OCI-LY7 (cell line): Measurements from ENCODE around the gene TARS3. TPM values are rescaled to one million over a fixed set of nuclear protein-coding genes. Genes with fewer than 3 reads are reported as not detected.

Source experiments
- BruUV-seq: library from RNA; stranded (reverse); fragments of 400-500 nt; replicated peaks from 2 replicates; lab custom pipeline; 2021; lab: Mats Ljungman, UMichigan
- CTCF ChIA-PET: fragments of 300-600 bp; sonication (Branson Sonifier 250); formaldehyde crosslinking; loops from one replicate; lab custom pipeline; 2022; ENCODE audit warnings: antibody characterized with exemption; ENCODE audit not compliant: unreplicated experiment; lab: Charles Lee
- POLR2A ChIA-PET: fragments of 300-600 bp; sonication (Branson Sonifier 250); formaldehyde crosslinking; loops from one replicate; lab custom pipeline; 2022; ENCODE audit warnings: antibody characterized with exemption; lab: Charles Lee
- DNase-seq: peaks from one replicate; pipeline ENCODE4 v3.0.0-alpha.2; 2015; ENCODE audit warnings: low spot score
- H2AFZ ChIP-seq: fragments of 200-600 bp; sonication (generic), shearing (Covaris generic); 2 replicates; pipeline ENCODE4 v1.6.1; 2014; ENCODE audit warnings: mild to moderate bottlenecking, antibody characterized with exemption, low read length, moderate library complexity
- H3K27ac ChIP-seq: fragments of 200-600 bp; sonication (generic); 2 replicates; pipeline ENCODE4 v1.5.1; 2014; ENCODE audit warnings: mixed run types, low read depth, mild to moderate bottlenecking, moderate library complexity, low read length, inconsistent platforms; ENCODE audit not compliant: poor library complexity, severe bottlenecking
- H3K36me3 ChIP-seq: fragments of 200-600 bp; sonication (generic); 2 replicates; pipeline ENCODE4 v1.6.1; 2014; ENCODE audit warnings: mild to moderate bottlenecking, antibody characterized with exemption, low read length, moderate library complexity, mixed read lengths; ENCODE audit not compliant: insufficient read depth
- H3K4me1 ChIP-seq: fragments of 200-600 bp; sonication (generic); 2 replicates; pipeline ENCODE4 v1.5.1; 2014; ENCODE audit warnings: mild to moderate bottlenecking, low read length; ENCODE audit not compliant: insufficient read depth, poor library complexity, severe bottlenecking
- H3K4me2 ChIP-seq: fragments of 200-600 bp; sonication (generic); 2 replicates; pipeline ENCODE4 v1.6.1; 2014; ENCODE audit warnings: mild to moderate bottlenecking, low read length
- H3K4me3 ChIP-seq: fragments of 200-600 bp; sonication (generic); 2 replicates; pipeline ENCODE4 v1.5.1; 2014; ENCODE audit warnings: mild to moderate bottlenecking, low read depth, low read length; ENCODE audit not compliant: poor library complexity, severe bottlenecking
- H3K79me2 ChIP-seq: fragments of 200-600 bp; sonication (generic); 2 replicates; pipeline ENCODE4 v1.6.1; 2016; ENCODE audit warnings: low read depth, mild to moderate bottlenecking, low read length, moderate library complexity, mixed read lengths; ENCODE audit not compliant: insufficient read depth
- H3K9me2 ChIP-seq: fragments of 200-600 bp; sonication (generic); 2 replicates; pipeline ENCODE4 v1.6.1; 2016; ENCODE audit warnings: mild to moderate bottlenecking, low read length, mixed read lengths; ENCODE audit not compliant: insufficient read depth
- H3K9me3 ChIP-seq: fragments of 200-600 bp; sonication (generic); 2 replicates; pipeline ENCODE4 v1.6.1; 2014; ENCODE audit warnings: mild to moderate bottlenecking, mixed run types, low read length, mixed read lengths
- H4K20me1 ChIP-seq: fragments of 200-600 bp; sonication (generic); 2 replicates; pipeline ENCODE4 v1.6.1; 2014; ENCODE audit warnings: mild to moderate bottlenecking, antibody characterized with exemption, low read length, moderate library complexity, mixed read lengths; ENCODE audit not compliant: insufficient read depth
- EZH2phosphoT487 ChIP-seq: fragments of 200-600 bp; sonication (generic); IDR thresholded peaks from 2 replicates; pipeline ENCODE4 v1.6.1; 2018; ENCODE audit warnings: low read depth, borderline replicate concordance, mild to moderate bottlenecking, mixed run types, antibody characterized with exemption, low read length, moderate library complexity, mixed read lengths
- intact Hi-C: fragments of 100-400 bp; cut with micrococcal nuclease; formaldehyde crosslinking; loops from one replicate; pipeline ENCODE4 v1.10.0; 2022; ENCODE audit not compliant: unreplicated experiment
- total RNA-seq, 2 experiments: library from RNA; depleted of rRNA in 1 of 2; stranded (reverse); fragments of >200 nt in 1 of 2; shearing (Covaris generic) in 1 of 2; gene quantifications; 2 replicates each; pipeline ENCODE4 v1.2.3, GENCODE V29; 2014 to 2022
- TF ChIP-seq, protein P1 (sequence below): fragments of 200-600 bp; sonication (generic); conservative IDR thresholded peaks from 2 replicates; pipeline ENCODE4 v1.5.1; 2014; ENCODE audit warnings: mild to moderate bottlenecking, antibody characterized with exemption, low read length, moderate library complexity, mixed read lengths

Gene TARS3
- total RNA-seq, 2 experiments from 2014 or later, result 7.1 to 11.0 TPM

DNA sequence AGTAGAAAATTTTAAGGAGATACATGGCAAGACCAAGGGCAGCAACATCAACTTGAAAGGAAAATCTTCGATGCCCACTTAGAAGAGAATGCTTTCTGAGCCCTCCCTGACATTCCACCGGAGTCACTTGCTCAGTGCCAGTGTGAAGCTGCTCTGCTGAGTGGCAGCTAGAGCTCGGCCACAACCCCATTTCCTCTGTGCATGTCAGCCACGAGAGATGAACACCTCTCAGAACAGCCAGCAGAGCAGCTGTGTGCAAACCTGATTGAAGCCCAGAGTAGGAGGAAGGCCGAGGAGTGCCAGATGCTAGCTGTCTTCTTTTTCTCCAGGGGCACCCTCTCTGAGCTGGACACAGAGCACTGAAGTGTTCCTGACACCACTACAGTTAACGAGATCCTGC, 12.2 kb downstream of the TARS3 start:
- H4K20me1 ChIP-seq, result no peaks in the 10 kb centered on the region
- ChIA-PET CTCF (no interaction called here), POLR2A (interaction anchor here (1.3 kb wide), 1 partner anchor 11 kb away, joined by 4 read pairs; no protein-coding TSS in a partner anchor)
- H3K4me2 ChIP-seq, result no peak overlapping the region
- H3K9me2 ChIP-seq, result no peaks in the 10 kb centered on the region
- peaks cover 4% of the 10 kb centered on the region; the same call in 1 of the 2 replicates for H3K36me3 ChIP-seq
- H3K9me3 ChIP-seq, result no peaks in the 10 kb centered on the region
- H3K4me3 ChIP-seq, result no peak overlapping the region
- H3K79me2 ChIP-seq, result no peaks in the 10 kb centered on the region
- no peak overlapping the region for H2AFZ ChIP-seq
- no peaks in the 10 kb centered on the region for H3K4me1 ChIP-seq
- H3K27ac ChIP-seq, result no peak overlapping the region
- intact Hi-C loops, result no loop called here
- TF ChIP-seq, protein P1, sequence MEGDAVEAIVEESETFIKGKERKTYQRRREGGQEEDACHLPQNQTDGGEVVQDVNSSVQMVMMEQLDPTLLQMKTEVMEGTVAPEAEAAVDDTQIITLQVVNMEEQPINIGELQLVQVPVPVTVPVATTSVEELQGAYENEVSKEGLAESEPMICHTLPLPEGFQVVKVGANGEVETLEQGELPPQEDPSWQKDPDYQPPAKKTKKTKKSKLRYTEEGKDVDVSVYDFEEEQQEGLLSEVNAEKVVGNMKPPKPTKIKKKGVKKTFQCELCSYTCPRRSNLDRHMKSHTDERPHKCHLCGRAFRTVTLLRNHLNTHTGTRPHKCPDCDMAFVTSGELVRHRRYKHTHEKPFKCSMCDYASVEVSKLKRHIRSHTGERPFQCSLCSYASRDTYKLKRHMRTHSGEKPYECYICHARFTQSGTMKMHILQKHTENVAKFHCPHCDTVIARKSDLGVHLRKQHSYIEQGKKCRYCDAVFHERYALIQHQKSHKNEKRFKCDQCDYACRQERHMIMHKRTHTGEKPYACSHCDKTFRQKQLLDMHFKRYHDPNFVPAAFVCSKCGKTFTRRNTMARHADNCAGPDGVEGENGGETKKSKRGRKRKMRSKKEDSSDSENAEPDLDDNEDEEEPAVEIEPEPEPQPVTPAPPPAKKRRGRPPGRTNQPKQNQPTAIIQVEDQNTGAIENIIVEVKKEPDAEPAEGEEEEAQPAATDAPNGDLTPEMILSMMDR, result no peak
- TF ChIP-seq EZH2phosphoT487, result no peak
- no peak for DNase-seq
- no TSS peak for BruUV-seq

DNA sequence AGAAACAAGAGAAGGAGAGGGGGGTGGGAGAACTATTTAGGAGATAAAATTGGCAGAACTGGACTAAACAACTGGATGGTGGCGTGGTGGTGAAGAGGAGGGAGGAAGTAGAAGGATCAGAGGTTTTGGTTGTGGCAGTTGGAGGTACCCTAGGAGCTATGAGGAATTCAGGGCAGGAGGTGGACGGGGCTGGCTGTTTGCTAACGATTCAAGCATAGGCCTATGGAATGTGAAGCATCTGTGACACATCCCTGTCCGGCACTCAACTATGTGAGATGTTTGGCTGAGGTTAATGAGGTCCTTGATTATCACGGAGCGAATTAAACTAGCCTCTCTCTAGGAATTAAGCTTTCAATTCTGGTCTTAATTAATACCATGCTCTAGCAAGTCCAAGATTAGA, 13.5 kb downstream of the TARS3 start:
- no peaks in the 10 kb centered on the region for H3K9me3 ChIP-seq
- H3K27ac ChIP-seq, result no peak overlapping the region
- CTCF ChIA-PET, result interaction anchor here (1.0 kb wide), 1 partner anchor 10 kb away, joined by 3 read pairs; no protein-coding TSS in a partner anchor
- intact Hi-C loops, result no loop called here
- POLR2A ChIA-PET, result interaction anchor here (0.6 to 1.3 kb wide), 4 partner anchors 8 to 793 kb away, joined by 3 to 4 read pairs (median 3); no protein-coding TSS in a partner anchor
- H3K4me2 ChIP-seq, result no peak overlapping the region
- DNase-seq, result no peak
- H4K20me1 ChIP-seq, result no peaks in the 10 kb centered on the region
- no peak for TF ChIP-seq EZH2phosphoT487
- TF ChIP-seq, protein P1, result no peak
- no peak overlapping the region for H3K4me3 ChIP-seq
- no peak overlapping the region for H2AFZ ChIP-seq
- no peaks in the 10 kb centered on the region for H3K4me1 ChIP-seq
- no peaks in the 10 kb centered on the region for H3K9me2 ChIP-seq
- no TSS peak for BruUV-seq
- peaks cover 4% of the 10 kb centered on the region; the same call in 1 of the 2 replicates for H3K36me3 ChIP-seq
- H3K79me2 ChIP-seq, result no peaks in the 10 kb centered on the region

DNA sequence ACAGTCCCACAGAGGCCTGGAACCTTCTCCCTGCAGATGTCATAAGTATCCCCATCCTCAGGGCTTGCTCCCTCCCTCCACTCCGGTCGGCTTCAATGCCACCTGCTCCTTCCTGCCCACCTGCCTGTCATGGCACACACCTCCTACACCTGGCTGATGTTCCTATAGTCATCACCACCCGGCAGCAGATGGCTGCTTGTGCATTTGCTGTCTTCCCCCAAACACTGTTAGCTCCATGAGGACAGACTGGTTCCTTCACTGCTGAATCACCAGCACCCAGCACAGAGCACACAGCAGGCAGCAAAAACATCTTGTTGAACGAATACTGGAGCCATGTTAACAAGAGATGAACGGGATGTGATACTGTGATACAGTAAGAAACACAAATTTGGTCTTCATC, 14.8 kb downstream of the TARS3 start:
- intact Hi-C loops, result no loop called here
- no peak overlapping the region for H3K4me2 ChIP-seq
- no peak for DNase-seq
- CTCF ChIA-PET, result no interaction called here
- no peak overlapping the region for H2AFZ ChIP-seq
- H4K20me1 ChIP-seq, result no peaks in the 10 kb centered on the region
- no peaks in the 10 kb centered on the region for H3K79me2 ChIP-seq
- H3K9me3 ChIP-seq, result no peaks in the 10 kb centered on the region
- no peak for TF ChIP-seq EZH2phosphoT487
- TF ChIP-seq, protein P1, result no peak
- no peaks in the 10 kb centered on the region for H3K9me2 ChIP-seq
- BruUV-seq, result no TSS peak
- POLR2A ChIA-PET, result no interaction called here
- H3K27ac ChIP-seq, result no peak overlapping the region
- H3K4me3 ChIP-seq, result no peak overlapping the region
- H3K4me1 ChIP-seq, result no peaks in the 10 kb centered on the region
- peaks cover 8% of the 10 kb centered on the region; the same call in 1 of the 2 replicates for H3K36me3 ChIP-seq
